22Rv1 (cell line): ENCODE results near the gene MUCL3.
"Not testable (repeated sequence)": the region's sequence is repeated elsewhere in the genome, so short reads cannot be mapped to it uniquely, and the experiment has no call there.

ENCODE experiments used
- H3K27ac ChIP-seq: fragments of 450-650 bp; 2 replicates; pipeline ENCODE4 v1.5.1; 2017
- CTCF ChIP-seq: fragments of 450-650 bp; IDR thresholded peaks from 2 replicates; pipeline ENCODE4 v1.5.1; 2017; ENCODE audit warnings: mild to moderate bottlenecking
- ZFX ChIP-seq: fragments of 450-650 bp; IDR thresholded peaks from 2 replicates; pipeline ENCODE4 v1.6.1; 2017; ENCODE audit warnings: antibody characterized with exemption, borderline replicate concordance

Gene MUCL3

GRCh38 chr6:30963641-30964040 is 22.9 kb downstream of the MUCL3 start:
- TF ChIP-seq CTCF (no peak), ZFX (no peak)
- no peak overlapping the region for H3K27ac ChIP-seq

GRCh38 chr6:30964075-30964474 is 23.3 kb downstream of the MUCL3 start:
- no peak for TF ChIP-seq ZFX
- no peak for TF ChIP-seq CTCF
- H3K27ac ChIP-seq: no peak overlapping the region

- TF ChIP-seq CTCF (no peak), ZFX (no peak)
- H3K27ac ChIP-seq: no peak overlapping the region
These were observed 24.4 kb downstream of the MUCL3 start for GRCh38 chr6:30965140-30965601.

GRCh38 chr6:30966154-30966553 is 25.4 kb downstream of the MUCL3 start:
- TF ChIP-seq ZFX (no peak), CTCF (no peak)
- no peak overlapping the region for H3K27ac ChIP-seq

- not testable (repeated sequence) for H3K27ac ChIP-seq
These were observed 28.4 kb downstream of the MUCL3 start for GRCh38 chr6:30969171-30969570.

- TF ChIP-seq ZFX (no peak), CTCF (no peak)
- no peak overlapping the region for H3K27ac ChIP-seq
These were observed 30.2 kb downstream of the MUCL3 start for GRCh38 chr6:30970946-30971345.

- H3K27ac ChIP-seq: no peak overlapping the region
- TF ChIP-seq CTCF (no peak), ZFX (no peak)
These were observed 32.0 kb downstream of the MUCL3 start for GRCh38 chr6:30972816-30973215.

- TF ChIP-seq ZFX: no peak
- TF ChIP-seq CTCF: no peak
- H3K27ac ChIP-seq: no peak overlapping the region
These were observed 33.9 kb downstream of the MUCL3 start for GRCh38 chr6:30974490-30975252.
